Neural cell (in vitro differentiated cells): Measurements from ENCODE around the gene GP2. TPM values are rescaled to one million over a fixed set of nuclear protein-coding genes. Genes with fewer than 3 reads are reported as not detected.

Experiments used
- H2AFZ ChIP-seq: fragments of 200-600, 300-800 bp; sonication (generic), shearing (Covaris generic); 2 replicates; pipeline ENCODE4 v1.6.0; 2014; ENCODE audit warnings: low read depth, mild to moderate bottlenecking, antibody characterized with exemption, low read length, moderate library complexity
- H3F3A ChIP-seq: fragments of 200-600 bp; shearing (Covaris generic); 2 replicates; pipeline ENCODE4 v1.6.1; 2016; ENCODE audit warnings: mild to moderate bottlenecking, moderate library complexity, mixed read lengths, antibody characterized with exemption, low read length; ENCODE audit not compliant: insufficient read depth, poor library complexity, severe bottlenecking
- H3K27ac ChIP-seq: fragments of 200-600, 300-800 bp; sonication (generic), shearing (Covaris generic); 2 replicates; pipeline ENCODE4 v1.5.1; 2014; ENCODE audit warnings: mild to moderate bottlenecking, low read length, moderate library complexity
- H3K27me3 ChIP-seq: fragments of 300-800, 200-600 bp; sonication (generic), shearing (Covaris generic); 2 replicates; pipeline ENCODE4 v1.6.0; 2014; ENCODE audit warnings: mild to moderate bottlenecking, low read depth, low read length, moderate library complexity; ENCODE audit not compliant: insufficient read depth
- H3K36me3 ChIP-seq: fragments of 300-800, 200-600 bp; sonication (generic), shearing (Covaris generic); 2 replicates; pipeline ENCODE4 v1.5.1; 2014; ENCODE audit warnings: mild to moderate bottlenecking, antibody characterized with exemption, low read length, moderate library complexity; ENCODE audit not compliant: insufficient read depth
- H3K4me2 ChIP-seq: fragments of 300-800, 200-600 bp; sonication (generic), shearing (Covaris generic); 2 replicates; pipeline ENCODE4 v1.6.0; 2014; ENCODE audit warnings: mild to moderate bottlenecking, low read length
- H3K4me3 ChIP-seq: fragments of 300-800, 200-600 bp; sonication (generic), shearing (Covaris generic); 2 replicates; pipeline ENCODE4 v1.5.1; 2014; ENCODE audit warnings: mild to moderate bottlenecking, low read length, moderate library complexity
- H3K79me2 ChIP-seq: fragments of 200-600 bp; shearing (Covaris generic); replicated peaks from 2 replicates; pipeline ENCODE4 v1.6.0; 2014; ENCODE audit warnings: mild to moderate bottlenecking, low read length, moderate library complexity; ENCODE audit not compliant: insufficient read depth
- H3K9ac ChIP-seq: fragments of 300-800, 200-600 bp; sonication (generic), shearing (Covaris generic); 2 replicates; pipeline ENCODE4 v1.6.1; 2016; ENCODE audit warnings: mild to moderate bottlenecking, low read length, mixed read lengths
- H3K9me2 ChIP-seq: fragments of 200-600 bp; shearing (Covaris generic); 2 replicates; pipeline ENCODE4 v1.6.1; 2016; ENCODE audit warnings: mild to moderate bottlenecking, low read length, mixed read lengths; ENCODE audit not compliant: insufficient read depth
- H3K9me3 ChIP-seq: fragments of 200-600, 300-800 bp; sonication (generic), shearing (Covaris generic); 2 replicates; pipeline ENCODE4 v1.6.1; 2016; ENCODE audit warnings: mild to moderate bottlenecking, mixed run types, low read length, moderate library complexity, mixed read lengths
- H4K20me1 ChIP-seq: fragments of 200-600 bp; shearing (Covaris generic); 2 replicates; pipeline ENCODE4 v1.6.1; 2016; ENCODE audit warnings: mild to moderate bottlenecking, mixed run types; ENCODE audit not compliant: insufficient read depth
- EP300 ChIP-seq: fragments of 450-650 bp; conservative IDR thresholded peaks from 2 replicates; pipeline ENCODE4 v1.6.1; 2014; ENCODE audit warnings: antibody characterized with exemption, mild to moderate bottlenecking, moderate library complexity; ENCODE audit not compliant: poor library complexity, severe bottlenecking
- EZH2 ChIP-seq: fragments of 200-600, 300-800 bp; shearing (Covaris generic), sonication (generic); IDR thresholded peaks from 2 replicates; pipeline ENCODE4 v1.6.1; 2014; ENCODE audit warnings: antibody characterized with exemption, low read length, borderline replicate concordance, mild to moderate bottlenecking; ENCODE audit not compliant: insufficient read depth, poor library complexity, severe bottlenecking
- MXI1 ChIP-seq: fragments of 450-650 bp; conservative IDR thresholded peaks from 2 replicates; pipeline ENCODE4 v1.6.1; 2014; ENCODE audit warnings: antibody characterized with exemption, mild to moderate bottlenecking; ENCODE audit not compliant: poor library complexity, severe bottlenecking
- POLR2AphosphoS5 ChIP-seq: IDR thresholded peaks from 2 replicates; pipeline ENCODE4 v1.6.1; 2012
- RAD21 ChIP-seq: fragments of 450-650 bp; conservative IDR thresholded peaks from 2 replicates; pipeline ENCODE4 v1.6.1; 2014; ENCODE audit warnings: antibody characterized with exemption, mild to moderate bottlenecking, moderate library complexity
- REST ChIP-seq: IDR thresholded peaks from 2 replicates; pipeline ENCODE4 v1.6.1; 2012; ENCODE audit warnings: borderline replicate concordance
- SMC3 ChIP-seq: fragments of 450-650 bp; conservative IDR thresholded peaks from 2 replicates; pipeline ENCODE4 v1.6.1; 2014; ENCODE audit warnings: antibody characterized with exemption, mild to moderate bottlenecking, moderate library complexity; ENCODE audit not compliant: poor library complexity
- TAF1 ChIP-seq: IDR thresholded peaks from 2 replicates; pipeline ENCODE4 v1.6.1; 2012; ENCODE audit warnings: low read depth
- polyA minus RNA-seq: library from RNA; depleted of rRNA, polyadenylated mRNA; stranded (reverse); fragments of >200 nt; gene quantifications from 2 replicates; pipeline ENCODE4 v1.2.3, GENCODE V29; 2014
- polyA plus RNA-seq: library from polyadenylated mRNA; depleted of rRNA; stranded (reverse); fragments of >200 nt; gene quantifications from 2 replicates; pipeline ENCODE4 v1.2.3, GENCODE V29; 2014
- TF ChIP-seq, protein P1 (sequence below): fragments of 450-650 bp; IDR thresholded peaks from 2 replicates; pipeline ENCODE4 v1.5.1; 2014; ENCODE audit warnings: antibody characterized with exemption, mild to moderate bottlenecking, moderate library complexity; ENCODE audit not compliant: poor library complexity, severe bottlenecking

GP2 gene
- polyA plus RNA-seq (not detected in 2 replicates), polyA minus RNA-seq (not detected in 2 replicates)

DNA sequence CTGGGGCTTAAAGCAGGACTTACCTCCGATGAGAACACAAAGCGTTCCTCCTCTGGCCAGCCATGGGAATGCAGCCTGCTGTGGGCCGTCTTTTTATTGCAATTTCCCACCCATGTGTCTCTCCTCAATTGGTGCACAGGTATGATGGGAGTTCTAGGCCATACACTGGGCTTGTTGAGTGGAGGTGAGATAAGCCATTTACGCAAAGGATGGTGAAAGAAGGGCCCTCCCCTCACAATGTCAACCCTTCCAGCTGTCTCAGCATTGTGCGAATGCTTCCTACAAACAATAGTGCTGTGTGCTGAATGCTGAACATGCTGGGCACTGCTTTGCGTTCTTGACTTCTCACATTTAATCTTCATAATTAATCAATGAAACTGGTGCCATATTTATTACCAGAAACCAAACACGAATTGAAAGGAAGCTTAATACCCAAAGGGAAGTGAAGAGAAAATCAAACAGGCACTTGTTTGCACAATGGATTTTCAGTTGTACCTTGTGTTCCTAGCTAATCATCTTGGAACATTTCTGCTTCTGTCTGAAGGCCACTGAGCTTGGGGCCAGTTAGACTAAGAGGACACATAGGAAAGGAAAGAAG lies at the start of gene GP2:
TSS of gene GP2 (minus strand) at position 70 of the 598 bp plus-strand sequence. CDS start 1,082 bp downstream, outside the sequence.
- H3K9me3 ChIP-seq, result no peaks in the 10 kb centered on the region
- no peaks in the 10 kb centered on the region for H3F3A ChIP-seq
- no peaks in the 10 kb centered on the region for H4K20me1 ChIP-seq
- no peaks in the 10 kb centered on the region for H3K27me3 ChIP-seq
- H3K4me3 ChIP-seq, result no peak within 1 kb of the TSS
- TF ChIP-seq POLR2AphosphoS5 (no peak), EZH2 (no peak), RAD21 (no peak), EP300 (no peak), REST (no peak), MXI1 (no peak)
- H3K9ac ChIP-seq, result no peak within 1 kb of the TSS
- H3K79me2 ChIP-seq, result no peaks in the 10 kb centered on the region
- no peak within 1 kb of the TSS for H3K27ac ChIP-seq
- no peaks in the 10 kb centered on the region for H3K9me2 ChIP-seq
- no peak within 1 kb of the TSS for H3K4me2 ChIP-seq
- H3K36me3 ChIP-seq, result no peaks in the 10 kb centered on the region
- no peak within 1 kb of the TSS for H2AFZ ChIP-seq

GRCh38 chr16:20372701-20373100 lies 45.4 kb upstream of the GP2 start:
- Histone ChIP-seq H2AFZ (no peak overlapping the region), H3F3A (no peaks in the 10 kb centered on the region), H3K9me2 (no peaks in the 10 kb centered on the region), H3K9ac (no peak overlapping the region), H3K4me2 (no peak overlapping the region), H3K27me3 (no peaks in the 10 kb centered on the region), H3K9me3 (peaks cover 5% of the 10 kb centered on the region), H3K4me3 (no peak overlapping the region), H3K79me2 (no peaks in the 10 kb centered on the region), H3K36me3 (no peaks in the 10 kb centered on the region), H4K20me1 (no peaks in the 10 kb centered on the region), H3K27ac (no peak overlapping the region)
- TF ChIP-seq EZH2 (no peak), RAD21 (no peak), POLR2AphosphoS5 (no peak), MXI1 (no peak), EP300 (no peak), SMC3 (no peak), REST (no peak), TAF1 (no peak)
- TF ChIP-seq, protein P1, sequence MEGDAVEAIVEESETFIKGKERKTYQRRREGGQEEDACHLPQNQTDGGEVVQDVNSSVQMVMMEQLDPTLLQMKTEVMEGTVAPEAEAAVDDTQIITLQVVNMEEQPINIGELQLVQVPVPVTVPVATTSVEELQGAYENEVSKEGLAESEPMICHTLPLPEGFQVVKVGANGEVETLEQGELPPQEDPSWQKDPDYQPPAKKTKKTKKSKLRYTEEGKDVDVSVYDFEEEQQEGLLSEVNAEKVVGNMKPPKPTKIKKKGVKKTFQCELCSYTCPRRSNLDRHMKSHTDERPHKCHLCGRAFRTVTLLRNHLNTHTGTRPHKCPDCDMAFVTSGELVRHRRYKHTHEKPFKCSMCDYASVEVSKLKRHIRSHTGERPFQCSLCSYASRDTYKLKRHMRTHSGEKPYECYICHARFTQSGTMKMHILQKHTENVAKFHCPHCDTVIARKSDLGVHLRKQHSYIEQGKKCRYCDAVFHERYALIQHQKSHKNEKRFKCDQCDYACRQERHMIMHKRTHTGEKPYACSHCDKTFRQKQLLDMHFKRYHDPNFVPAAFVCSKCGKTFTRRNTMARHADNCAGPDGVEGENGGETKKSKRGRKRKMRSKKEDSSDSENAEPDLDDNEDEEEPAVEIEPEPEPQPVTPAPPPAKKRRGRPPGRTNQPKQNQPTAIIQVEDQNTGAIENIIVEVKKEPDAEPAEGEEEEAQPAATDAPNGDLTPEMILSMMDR, result no peak
